Measurements from ENCODE around the gene AP1B1. TPM values are rescaled to one million over a fixed set of nuclear protein-coding genes. Genes with fewer than 3 reads are reported as not detected.
"Not testable (repeated sequence)": the region's sequence is repeated elsewhere in the genome, so short reads cannot be mapped to it uniquely, and the experiment has no call there.

The AP1B1 gene
- polyA plus RNA-seq, 1 donor from 2014 or later, result 43.8 TPM

DNA sequence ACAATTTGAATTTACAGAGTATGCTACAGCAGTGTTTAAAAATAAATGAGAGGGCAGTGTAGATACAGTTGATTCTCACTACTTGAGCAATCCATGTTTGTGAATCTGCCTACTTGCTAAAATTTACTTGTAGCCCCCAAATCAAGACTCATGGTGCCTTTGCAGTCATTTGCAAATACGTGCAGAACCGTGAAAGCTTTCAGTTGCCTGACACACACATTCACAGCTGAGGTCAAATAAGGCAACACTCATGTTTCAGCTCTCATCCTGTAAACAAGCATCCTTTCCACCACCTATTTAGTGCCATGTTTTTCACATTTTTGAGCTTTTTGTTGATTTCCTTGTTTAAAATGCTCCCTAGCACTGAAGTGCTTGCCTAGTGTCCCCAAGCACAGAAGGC, 40.3 kb downstream of the AP1B1 start:
- Histone ChIP-seq H3K9me3 (ENCODE audit: low read length) (no peaks in the 10 kb centered on the region), H3F3A (ENCODE audit: insufficient read depth, low read length, poor library complexity, severe bottlenecking) (no peaks in the 10 kb centered on the region), H3K9me2 (ENCODE audit: insufficient read depth, low read length) (no peaks in the 10 kb centered on the region), H4K20me1 (ENCODE audit: insufficient read depth) (no peaks in the 10 kb centered on the region), H3K9ac (ENCODE audit: low read length) (no peak overlapping the region), H3K36me3 (ENCODE audit: insufficient read depth, low read length) (peaks cover 9% of the 10 kb centered on the region), H3K4me2 (ENCODE audit: low read length) (no peak overlapping the region), H3K79me2 (replicated peaks; ENCODE audit: insufficient read depth, low read length) (no peaks in the 10 kb centered on the region), H3K27ac (ENCODE audit: low read length) (no peak overlapping the region), H3K27me3 (ENCODE audit: insufficient read depth, low read depth, low read length) (no peaks in the 10 kb centered on the region), H2AFZ (ENCODE audit: low read depth, low read length) (no peak overlapping the region), H3K4me3 (ENCODE audit: low read length) (no peak overlapping the region)
- no peak for TF ChIP-seq SMC3 (conservative IDR thresholded peaks at IDR 0.05; ENCODE audit: poor library complexity)
- TF ChIP-seq POLR2AphosphoS5 (IDR thresholded peaks at IDR 0.05), result no peak
- no peak for TF ChIP-seq EP300 (conservative IDR thresholded peaks at IDR 0.05; ENCODE audit: poor library complexity, severe bottlenecking)
- TF ChIP-seq TAF1 (IDR thresholded peaks at IDR 0.05; ENCODE audit: low read depth), result no peak
- TF ChIP-seq, protein P1, sequence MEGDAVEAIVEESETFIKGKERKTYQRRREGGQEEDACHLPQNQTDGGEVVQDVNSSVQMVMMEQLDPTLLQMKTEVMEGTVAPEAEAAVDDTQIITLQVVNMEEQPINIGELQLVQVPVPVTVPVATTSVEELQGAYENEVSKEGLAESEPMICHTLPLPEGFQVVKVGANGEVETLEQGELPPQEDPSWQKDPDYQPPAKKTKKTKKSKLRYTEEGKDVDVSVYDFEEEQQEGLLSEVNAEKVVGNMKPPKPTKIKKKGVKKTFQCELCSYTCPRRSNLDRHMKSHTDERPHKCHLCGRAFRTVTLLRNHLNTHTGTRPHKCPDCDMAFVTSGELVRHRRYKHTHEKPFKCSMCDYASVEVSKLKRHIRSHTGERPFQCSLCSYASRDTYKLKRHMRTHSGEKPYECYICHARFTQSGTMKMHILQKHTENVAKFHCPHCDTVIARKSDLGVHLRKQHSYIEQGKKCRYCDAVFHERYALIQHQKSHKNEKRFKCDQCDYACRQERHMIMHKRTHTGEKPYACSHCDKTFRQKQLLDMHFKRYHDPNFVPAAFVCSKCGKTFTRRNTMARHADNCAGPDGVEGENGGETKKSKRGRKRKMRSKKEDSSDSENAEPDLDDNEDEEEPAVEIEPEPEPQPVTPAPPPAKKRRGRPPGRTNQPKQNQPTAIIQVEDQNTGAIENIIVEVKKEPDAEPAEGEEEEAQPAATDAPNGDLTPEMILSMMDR (IDR thresholded peaks at IDR 0.05; ENCODE audit: poor library complexity, severe bottlenecking), result no peak

DNA sequence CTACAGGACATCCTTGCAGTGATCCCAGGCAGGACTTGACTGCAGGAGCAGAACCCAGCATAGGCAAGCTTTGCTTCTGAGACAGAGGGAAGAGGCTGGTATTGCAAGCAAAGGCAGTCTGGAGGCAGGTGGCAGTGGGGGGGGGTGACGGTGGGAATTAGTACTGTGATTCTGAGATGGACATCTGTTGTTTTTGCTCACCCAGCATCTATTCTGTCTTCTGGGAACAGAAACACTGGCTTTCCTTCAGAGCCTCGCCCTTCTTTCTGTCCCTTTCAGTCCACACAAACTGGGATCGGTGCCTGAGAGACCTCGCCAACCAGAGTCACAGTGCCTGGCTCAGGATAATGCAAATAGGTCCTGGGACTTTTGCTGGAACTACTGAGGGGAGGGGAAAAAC, 41.7 kb downstream of the AP1B1 start:
- H3K27ac ChIP-seq (ENCODE audit: low read length), result no peak overlapping the region
- H2AFZ ChIP-seq (ENCODE audit: low read depth, low read length), result no peak overlapping the region
- no peaks in the 10 kb centered on the region for H3F3A ChIP-seq (ENCODE audit: insufficient read depth, low read length, poor library complexity, severe bottlenecking)
- no peaks in the 10 kb centered on the region for H3K9me3 ChIP-seq (ENCODE audit: low read length)
- no peaks in the 10 kb centered on the region for H4K20me1 ChIP-seq (ENCODE audit: insufficient read depth)
- no peaks in the 10 kb centered on the region for H3K27me3 ChIP-seq (ENCODE audit: insufficient read depth, low read depth, low read length)
- no peaks in the 10 kb centered on the region for H3K9me2 ChIP-seq (ENCODE audit: insufficient read depth, low read length)
- H3K79me2 ChIP-seq (replicated peaks; ENCODE audit: insufficient read depth, low read length), result no peaks in the 10 kb centered on the region
- no peak overlapping the region for H3K9ac ChIP-seq (ENCODE audit: low read length)
- TF ChIP-seq, protein P2, sequence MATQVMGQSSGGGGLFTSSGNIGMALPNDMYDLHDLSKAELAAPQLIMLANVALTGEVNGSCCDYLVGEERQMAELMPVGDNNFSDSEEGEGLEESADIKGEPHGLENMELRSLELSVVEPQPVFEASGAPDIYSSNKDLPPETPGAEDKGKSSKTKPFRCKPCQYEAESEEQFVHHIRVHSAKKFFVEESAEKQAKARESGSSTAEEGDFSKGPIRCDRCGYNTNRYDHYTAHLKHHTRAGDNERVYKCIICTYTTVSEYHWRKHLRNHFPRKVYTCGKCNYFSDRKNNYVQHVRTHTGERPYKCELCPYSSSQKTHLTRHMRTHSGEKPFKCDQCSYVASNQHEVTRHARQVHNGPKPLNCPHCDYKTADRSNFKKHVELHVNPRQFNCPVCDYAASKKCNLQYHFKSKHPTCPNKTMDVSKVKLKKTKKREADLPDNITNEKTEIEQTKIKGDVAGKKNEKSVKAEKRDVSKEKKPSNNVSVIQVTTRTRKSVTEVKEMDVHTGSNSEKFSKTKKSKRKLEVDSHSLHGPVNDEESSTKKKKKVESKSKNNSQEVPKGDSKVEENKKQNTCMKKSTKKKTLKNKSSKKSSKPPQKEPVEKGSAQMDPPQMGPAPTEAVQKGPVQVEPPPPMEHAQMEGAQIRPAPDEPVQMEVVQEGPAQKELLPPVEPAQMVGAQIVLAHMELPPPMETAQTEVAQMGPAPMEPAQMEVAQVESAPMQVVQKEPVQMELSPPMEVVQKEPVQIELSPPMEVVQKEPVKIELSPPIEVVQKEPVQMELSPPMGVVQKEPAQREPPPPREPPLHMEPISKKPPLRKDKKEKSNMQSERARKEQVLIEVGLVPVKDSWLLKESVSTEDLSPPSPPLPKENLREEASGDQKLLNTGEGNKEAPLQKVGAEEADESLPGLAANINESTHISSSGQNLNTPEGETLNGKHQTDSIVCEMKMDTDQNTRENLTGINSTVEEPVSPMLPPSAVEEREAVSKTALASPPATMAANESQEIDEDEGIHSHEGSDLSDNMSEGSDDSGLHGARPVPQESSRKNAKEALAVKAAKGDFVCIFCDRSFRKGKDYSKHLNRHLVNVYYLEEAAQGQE (IDR thresholded peaks at IDR 0.05; ENCODE audit: borderline replicate concordance), result no peak
- TF ChIP-seq MXI1 (conservative IDR thresholded peaks at IDR 0.05; ENCODE audit: poor library complexity, severe bottlenecking) (no peak), TAF1 (IDR thresholded peaks at IDR 0.05; ENCODE audit: low read depth) (no peak), EZH2 (IDR thresholded peaks at IDR 0.05; ENCODE audit: borderline replicate concordance, insufficient read depth, low read length, poor library complexity, severe bottlenecking) (no peak), SMC3 (conservative IDR thresholded peaks at IDR 0.05; ENCODE audit: poor library complexity) (no peak)
- peaks cover 9% of the 10 kb centered on the region for H3K36me3 ChIP-seq (ENCODE audit: insufficient read depth, low read length)
- H3K4me2 ChIP-seq (ENCODE audit: low read length), result no peak overlapping the region
- H3K4me3 ChIP-seq (ENCODE audit: low read length), result no peak overlapping the region

DNA sequence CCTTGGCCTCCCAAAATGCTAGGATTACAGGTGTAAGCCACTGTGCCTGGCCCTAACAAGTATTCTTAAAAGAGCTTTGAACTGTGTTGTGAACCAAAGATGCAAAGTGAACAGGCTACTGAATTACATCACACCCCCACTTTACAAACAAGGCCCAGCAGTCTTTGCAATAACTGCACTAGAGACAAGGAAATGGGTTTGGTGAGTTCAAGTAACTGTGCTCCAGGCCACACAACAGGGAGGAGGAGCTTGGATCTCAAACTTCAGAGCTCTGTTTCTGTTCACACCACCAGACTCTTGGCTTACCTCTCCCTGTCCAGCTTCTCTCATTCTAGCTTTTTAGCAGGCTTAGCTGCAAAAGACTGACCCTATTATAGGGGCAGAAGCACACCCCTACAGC, 42.4 kb downstream of the AP1B1 start:
- no peaks in the 10 kb centered on the region for H3F3A ChIP-seq (ENCODE audit: insufficient read depth, low read length, poor library complexity, severe bottlenecking)
- TF ChIP-seq RAD21 (conservative IDR thresholded peaks at IDR 0.05), result no peak
- TF ChIP-seq, protein P2 (IDR thresholded peaks at IDR 0.05; ENCODE audit: borderline replicate concordance), result no peak
- no peak for TF ChIP-seq SMC3 (conservative IDR thresholded peaks at IDR 0.05; ENCODE audit: poor library complexity)
- no peak for TF ChIP-seq EZH2 (IDR thresholded peaks at IDR 0.05; ENCODE audit: borderline replicate concordance, insufficient read depth, low read length, poor library complexity, severe bottlenecking)
- no peak for TF ChIP-seq EP300 (conservative IDR thresholded peaks at IDR 0.05; ENCODE audit: poor library complexity, severe bottlenecking)
- TF ChIP-seq MXI1 (conservative IDR thresholded peaks at IDR 0.05; ENCODE audit: poor library complexity, severe bottlenecking), result no peak
- no peak overlapping the region for H2AFZ ChIP-seq (ENCODE audit: low read depth, low read length)
- H3K36me3 ChIP-seq (ENCODE audit: insufficient read depth, low read length), result peaks cover 9% of the 10 kb centered on the region
- no peaks in the 10 kb centered on the region for H3K27me3 ChIP-seq (ENCODE audit: insufficient read depth, low read depth, low read length)
- no peaks in the 10 kb centered on the region for H3K9me3 ChIP-seq (ENCODE audit: low read length)
- no peaks in the 10 kb centered on the region for H3K79me2 ChIP-seq (replicated peaks; ENCODE audit: insufficient read depth, low read length)
- no peaks in the 10 kb centered on the region for H3K9me2 ChIP-seq (ENCODE audit: insufficient read depth, low read length)
- H3K4me2 ChIP-seq (ENCODE audit: low read length), result no peak overlapping the region
- H3K4me3 ChIP-seq (ENCODE audit: low read length), result no peak overlapping the region
- H4K20me1 ChIP-seq (ENCODE audit: insufficient read depth), result no peaks in the 10 kb centered on the region
- no peak overlapping the region for H3K9ac ChIP-seq (ENCODE audit: low read length)
- H3K27ac ChIP-seq (ENCODE audit: low read length), result no peak overlapping the region

DNA sequence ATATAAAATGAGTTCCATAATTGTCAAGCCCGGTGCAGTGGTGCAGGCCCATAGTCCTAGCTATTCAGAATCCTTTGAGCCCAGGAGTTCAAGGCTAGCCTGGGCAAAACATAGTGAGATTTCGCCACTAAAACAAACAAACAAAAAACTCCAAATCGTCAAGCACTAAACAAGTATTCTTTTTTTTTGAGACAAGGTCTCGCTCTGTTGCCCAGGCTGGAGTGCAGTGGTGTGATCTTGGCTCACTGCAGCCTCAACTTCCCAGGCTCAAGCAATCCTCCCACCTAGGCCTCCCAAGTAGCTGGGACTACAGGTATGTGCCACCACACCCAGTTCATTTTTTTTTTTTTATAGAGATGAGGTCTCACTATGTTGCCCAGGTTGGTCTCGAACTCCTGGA, 43.5 kb downstream of the AP1B1 start:
- H3K9ac ChIP-seq (ENCODE audit: low read length); H4K20me1 ChIP-seq (ENCODE audit: insufficient read depth); H3K4me3 ChIP-seq (ENCODE audit: low read length); H3K9me2 ChIP-seq (ENCODE audit: insufficient read depth, low read length); H3K27ac ChIP-seq (ENCODE audit: low read length); H3K36me3 ChIP-seq (ENCODE audit: insufficient read depth, low read length); H3K79me2 ChIP-seq (replicated peaks; ENCODE audit: insufficient read depth, low read length); H2AFZ ChIP-seq (ENCODE audit: low read depth, low read length); H3F3A ChIP-seq (ENCODE audit: insufficient read depth, low read length, poor library complexity, severe bottlenecking); H3K9me3 ChIP-seq (ENCODE audit: low read length); H3K27me3 ChIP-seq (ENCODE audit: insufficient read depth, low read depth, low read length); H3K4me2 ChIP-seq (ENCODE audit: low read length): not testable (repeated sequence)
